Adrenal gland (tissue), 5 donors: ENCODE data around the gene FAM219A.

Source experiments
- POLR2A ChIP-seq, 2 donors: fragments of 450-650 bp; IDR thresholded peaks; one replicate each; pipeline ENCODE4 v1.6.1; 2017; ENCODE audit warnings: antibody characterized with exemption in 2 of 2, mild to moderate bottlenecking in 2 of 2, moderate library complexity in 1 of 2
- TF ChIP-seq, protein P1 (sequence below), 6 experiments: fragments of 450-650 bp in 4 of 6; fragments of 200-600 bp in 2 of 6; sonication (generic) in 1 of 6; IDR thresholded peaks; 1 replicate in 5 of 6; 2 replicates in 1 of 6; pipeline versions ENCODE4 v1.5.1 to v1.8.0; 2016 to 2021; ENCODE audit warnings: antibody characterized with exemption in 6 of 6, mild to moderate bottlenecking in 2 of 6, moderate library complexity in 1 of 6
- donor health status: DM: no; HTN: no; CAD: no.

DNA sequence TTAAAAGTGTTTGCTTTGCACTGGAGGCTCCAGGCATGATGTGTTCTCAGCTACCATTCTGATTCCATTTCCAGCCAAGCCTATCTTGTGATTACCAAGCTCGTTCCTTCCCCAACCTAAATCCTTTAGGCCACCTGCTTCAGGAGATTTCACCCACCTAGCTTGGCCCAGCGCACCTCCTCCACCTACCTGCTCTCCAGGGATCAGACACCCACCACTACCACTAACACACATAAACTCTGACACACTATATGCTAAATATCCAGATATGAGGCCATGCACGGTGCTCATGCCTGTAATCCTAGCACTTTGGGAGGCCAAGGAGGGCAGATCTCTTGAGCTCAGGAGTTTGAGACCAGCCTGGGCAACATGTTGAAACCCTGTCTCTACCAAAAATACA lies 84.0 kb downstream of the FAM219A start:
- no peak for TF ChIP-seq POLR2A (IDR thresholded peaks at IDR 0.05)
- TF ChIP-seq, protein P1, sequence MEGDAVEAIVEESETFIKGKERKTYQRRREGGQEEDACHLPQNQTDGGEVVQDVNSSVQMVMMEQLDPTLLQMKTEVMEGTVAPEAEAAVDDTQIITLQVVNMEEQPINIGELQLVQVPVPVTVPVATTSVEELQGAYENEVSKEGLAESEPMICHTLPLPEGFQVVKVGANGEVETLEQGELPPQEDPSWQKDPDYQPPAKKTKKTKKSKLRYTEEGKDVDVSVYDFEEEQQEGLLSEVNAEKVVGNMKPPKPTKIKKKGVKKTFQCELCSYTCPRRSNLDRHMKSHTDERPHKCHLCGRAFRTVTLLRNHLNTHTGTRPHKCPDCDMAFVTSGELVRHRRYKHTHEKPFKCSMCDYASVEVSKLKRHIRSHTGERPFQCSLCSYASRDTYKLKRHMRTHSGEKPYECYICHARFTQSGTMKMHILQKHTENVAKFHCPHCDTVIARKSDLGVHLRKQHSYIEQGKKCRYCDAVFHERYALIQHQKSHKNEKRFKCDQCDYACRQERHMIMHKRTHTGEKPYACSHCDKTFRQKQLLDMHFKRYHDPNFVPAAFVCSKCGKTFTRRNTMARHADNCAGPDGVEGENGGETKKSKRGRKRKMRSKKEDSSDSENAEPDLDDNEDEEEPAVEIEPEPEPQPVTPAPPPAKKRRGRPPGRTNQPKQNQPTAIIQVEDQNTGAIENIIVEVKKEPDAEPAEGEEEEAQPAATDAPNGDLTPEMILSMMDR (IDR thresholded peaks at IDR 0.05), result no peak
